ENCODE measurements around the gene RRP15.
A peak's percentile ranks its signal among the peaks of the same experiment; 100 is the strongest.

RRP15 gene

GRCh38 chr1:218344814-218345672 is 60.0 kb downstream of the RRP15 start, which contains the start of gene TGFB2:
Gene TGFB2 (plus strand): TSS chr1:218345336. CDS start chr1:218346702, 1,366 bp downstream.
- peak; percentile 64 to 65 for DNase-seq

DNA sequence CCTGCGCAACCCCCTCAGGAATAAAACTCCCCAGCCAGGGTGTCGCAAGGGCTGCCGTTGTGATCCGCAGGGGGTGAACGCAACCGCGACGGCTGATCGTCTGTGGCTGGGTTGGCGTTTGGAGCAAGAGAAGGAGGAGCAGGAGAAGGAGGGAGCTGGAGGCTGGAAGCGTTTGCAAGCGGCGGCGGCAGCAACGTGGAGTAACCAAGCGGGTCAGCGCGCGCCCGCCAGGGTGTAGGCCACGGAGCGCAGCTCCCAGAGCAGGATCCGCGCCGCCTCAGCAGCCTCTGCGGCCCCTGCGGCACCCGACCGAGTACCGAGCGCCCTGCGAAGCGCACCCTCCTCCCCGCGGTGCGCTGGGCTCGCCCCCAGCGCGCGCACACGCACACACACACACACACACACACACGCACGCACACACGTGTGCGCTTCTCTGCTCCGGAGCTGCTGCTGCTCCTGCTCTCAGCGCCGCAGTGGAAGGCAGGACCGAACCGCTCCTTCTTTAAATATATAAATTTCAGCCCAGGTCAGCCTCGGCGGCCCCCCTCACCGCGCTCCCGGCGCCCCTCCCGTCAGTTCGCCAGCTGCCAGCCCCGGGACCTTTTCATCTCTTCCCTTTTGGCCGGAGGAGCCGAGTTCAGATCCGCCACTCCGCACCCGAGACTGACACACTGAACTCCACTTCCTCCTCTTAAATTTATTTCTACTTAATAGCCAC is 60.7 kb downstream of the RRP15 start:
- peak; percentile 40 to 53 for DNase-seq

- no peak for DNase-seq
Observed at GRCh38 chr1:218346391-218347204, 61.5 kb downstream of the RRP15 start.

DNA sequence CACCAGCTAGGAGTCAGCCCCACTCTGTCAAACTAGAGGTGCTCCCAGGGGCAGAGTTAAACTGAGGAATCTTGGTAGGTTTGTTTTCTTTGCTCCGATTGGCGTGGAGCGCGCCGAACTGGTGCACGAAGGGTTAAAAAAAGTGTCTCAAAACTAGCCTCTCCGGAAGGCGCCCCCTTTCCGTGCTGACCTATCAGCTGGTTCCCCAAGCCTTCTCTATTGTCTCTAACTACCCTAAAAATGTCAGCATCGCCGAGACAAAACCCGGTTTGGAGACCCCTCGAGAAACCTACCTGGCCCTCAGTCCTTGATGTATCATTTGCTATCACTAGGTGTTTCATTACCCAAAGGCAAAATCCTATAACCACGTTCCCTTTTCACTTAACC is 62.2 kb downstream of the RRP15 start:
- no peak for DNase-seq

DNA sequence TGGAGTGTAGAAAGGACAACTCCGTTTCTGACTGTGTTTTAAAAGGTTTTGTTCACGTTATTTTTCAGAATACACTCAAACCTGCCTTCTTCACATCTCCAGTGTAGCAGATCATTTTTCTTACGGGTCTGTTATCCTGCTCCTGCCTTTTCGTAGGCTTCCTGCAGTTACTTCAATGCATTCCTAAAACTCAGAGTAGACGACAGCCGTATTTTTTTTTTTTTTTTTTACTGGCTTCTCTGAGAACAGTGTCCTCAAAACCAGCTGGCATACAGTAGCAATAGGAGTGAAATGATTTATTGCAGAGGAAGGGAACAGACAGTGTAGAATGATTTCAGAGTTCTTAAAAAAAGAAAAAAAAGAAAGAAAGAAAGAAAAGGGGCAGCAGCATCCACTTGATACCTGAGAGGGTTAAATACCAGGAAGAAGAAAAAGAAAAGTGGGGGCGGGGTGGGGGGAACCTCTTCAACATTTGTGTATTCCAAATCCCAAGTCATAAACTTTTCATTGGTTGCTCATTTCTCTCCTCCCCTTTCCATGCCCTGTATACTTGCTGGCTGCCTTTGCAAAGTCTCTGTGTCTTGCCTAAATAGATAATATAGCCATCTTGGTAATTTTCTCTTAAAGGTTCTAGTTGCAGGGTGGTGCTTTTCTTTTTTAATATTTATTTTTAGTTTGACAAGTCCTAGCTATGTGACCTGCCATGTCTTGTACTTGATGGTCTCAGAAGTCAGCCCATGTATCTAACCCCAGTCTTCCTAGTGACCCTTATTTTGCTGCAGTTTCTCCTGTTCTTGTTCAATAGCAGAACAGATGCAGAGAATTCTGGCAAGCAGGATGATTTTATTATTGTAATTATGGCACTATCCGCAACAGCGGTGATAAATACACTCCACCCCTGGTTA is 62.9 kb downstream of the RRP15 start:
- no peak for DNase-seq

- DNase-seq = no peak
Observed at GRCh38 chr1:218348628-218349071, 63.6 kb downstream of the RRP15 start.

GRCh38 chr1:218349348-218350034 is 64.4 kb downstream of the RRP15 start:
- no peak for DNase-seq

- DNase-seq = peak; percentile 7 to 14
Observed at GRCh38 chr1:218350035-218350525, 65.0 kb downstream of the RRP15 start.

DNA sequence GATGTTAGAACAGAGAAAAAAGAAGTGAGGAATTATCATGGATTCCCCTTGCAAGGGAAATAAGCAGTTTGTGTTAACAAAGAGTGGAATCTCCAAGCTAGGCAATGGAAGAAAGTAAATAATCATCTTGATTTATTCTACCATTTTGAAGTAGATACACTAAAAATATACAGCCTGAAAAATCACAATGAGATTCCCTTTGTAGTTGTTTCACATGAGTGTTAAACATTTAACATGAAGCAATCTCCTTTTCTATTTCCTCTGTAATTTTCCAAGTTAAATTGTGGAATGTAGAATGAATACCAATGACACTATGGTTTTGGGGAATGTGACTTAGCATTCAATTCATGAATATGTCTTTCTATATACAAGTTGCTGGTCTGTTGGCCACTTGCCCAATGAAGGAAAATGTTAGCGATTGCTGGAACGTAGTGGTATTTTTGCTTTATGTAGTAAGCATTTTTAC is 65.7 kb downstream of the RRP15 start:
- no peak for DNase-seq

DNA sequence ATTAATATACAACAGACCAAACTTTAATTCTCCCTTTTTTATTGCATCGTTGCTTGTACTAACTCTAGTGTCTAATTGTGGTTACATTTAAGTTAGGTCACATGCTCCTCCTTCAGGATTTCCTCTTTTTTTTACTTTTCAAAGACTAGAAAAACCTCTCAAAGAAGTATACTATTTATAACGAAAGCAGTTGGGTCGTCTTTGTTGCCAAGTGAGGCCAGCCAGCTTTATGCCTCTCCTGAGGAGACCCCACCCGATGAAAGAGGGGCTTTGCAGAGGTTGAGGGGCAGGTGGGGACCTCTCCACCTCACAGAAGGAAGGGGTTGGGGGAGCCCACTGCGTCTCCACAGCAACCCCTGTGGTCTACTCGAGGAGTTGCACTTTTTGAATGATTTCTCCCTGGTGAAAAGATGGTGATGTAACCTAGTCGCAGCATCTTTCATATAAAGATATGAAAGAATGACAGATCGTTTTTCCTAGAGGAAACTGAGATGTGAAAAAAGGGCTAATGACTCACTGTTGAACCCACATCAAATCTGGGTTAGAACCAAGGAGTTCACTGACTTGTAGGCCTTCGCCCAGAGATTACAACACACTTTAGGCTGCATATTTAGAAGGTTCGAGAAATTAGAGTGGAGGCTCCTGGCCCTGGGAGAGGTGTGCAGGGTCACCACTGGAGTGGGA is 66.4 kb downstream of the RRP15 start:
- DNase-seq = peak; percentile 68 to 75

- no peak for DNase-seq
Observed at GRCh38 chr1:218352075-218352438, 67.0 kb downstream of the RRP15 start.

- no peak for DNase-seq
Observed at GRCh38 chr1:218353656-218354055, 68.6 kb downstream of the RRP15 start.

DNA sequence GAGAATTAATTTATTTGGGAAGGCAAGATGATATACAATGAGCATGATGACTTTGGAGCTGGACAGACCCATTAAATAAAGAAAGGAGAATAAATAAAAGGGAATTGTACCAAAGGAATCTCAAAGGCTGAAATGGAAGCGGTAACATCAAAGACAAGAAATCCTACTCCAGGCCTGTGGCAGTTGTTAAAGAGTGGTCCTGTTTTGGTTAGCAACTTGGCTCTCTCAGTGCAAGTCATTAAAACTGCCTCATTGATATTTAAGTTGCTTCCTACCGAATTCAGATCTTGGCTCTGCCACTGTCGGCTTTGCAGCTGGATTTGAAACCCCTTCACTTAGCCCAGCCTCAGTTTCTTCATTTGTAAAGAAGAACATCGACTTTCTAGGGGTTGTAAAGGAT is 70.2 kb downstream of the RRP15 start:
- DNase-seq = no peak

- DNase-seq = peak; percentile 36 to 41
Observed at GRCh38 chr1:218357211-218357892, 72.3 kb downstream of the RRP15 start.

GRCh38 chr1:218357893-218358232 is 72.8 kb downstream of the RRP15 start:
- DNase-seq = no peak

DNA sequence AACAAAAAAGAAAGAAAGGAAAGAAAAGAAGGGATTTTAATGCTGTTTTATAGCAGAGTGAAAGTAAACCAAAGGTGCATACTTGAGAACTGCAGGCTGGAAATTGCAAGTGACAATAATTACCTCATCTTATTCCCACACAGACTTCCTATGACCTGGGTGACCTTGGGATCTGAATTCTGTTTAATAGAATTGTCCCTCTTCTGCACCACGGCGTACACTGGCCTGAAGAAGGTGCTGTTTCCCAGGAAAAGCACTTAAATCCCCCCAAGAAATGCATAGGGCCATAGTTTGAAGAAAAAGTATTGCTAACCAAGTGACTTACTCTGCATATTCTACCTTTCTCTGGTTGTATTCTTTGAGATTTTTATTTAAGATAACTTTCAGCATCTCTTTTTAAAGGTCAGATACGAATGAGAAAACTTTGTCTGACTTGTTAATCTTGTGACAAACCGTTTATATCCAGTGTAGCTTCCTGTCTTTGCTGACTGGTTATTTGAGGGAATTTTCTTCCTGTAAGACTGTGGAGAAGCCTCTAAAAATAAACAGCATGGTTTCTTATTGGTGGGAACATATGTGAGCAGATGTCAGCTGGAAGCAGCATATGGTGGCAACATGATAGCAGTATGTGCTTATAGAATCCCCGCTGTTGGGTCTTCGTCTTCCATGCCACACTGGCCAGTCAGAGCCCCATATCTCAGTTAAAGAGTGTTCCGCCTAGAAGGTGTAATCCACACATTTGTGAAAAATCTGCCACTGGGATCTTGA is 76.4 kb downstream of the RRP15 start:
- DNase-seq = no peak

GRCh38 chr1:218362418-218363076 is 77.5 kb downstream of the RRP15 start:
- DNase-seq = no peak

DNA sequence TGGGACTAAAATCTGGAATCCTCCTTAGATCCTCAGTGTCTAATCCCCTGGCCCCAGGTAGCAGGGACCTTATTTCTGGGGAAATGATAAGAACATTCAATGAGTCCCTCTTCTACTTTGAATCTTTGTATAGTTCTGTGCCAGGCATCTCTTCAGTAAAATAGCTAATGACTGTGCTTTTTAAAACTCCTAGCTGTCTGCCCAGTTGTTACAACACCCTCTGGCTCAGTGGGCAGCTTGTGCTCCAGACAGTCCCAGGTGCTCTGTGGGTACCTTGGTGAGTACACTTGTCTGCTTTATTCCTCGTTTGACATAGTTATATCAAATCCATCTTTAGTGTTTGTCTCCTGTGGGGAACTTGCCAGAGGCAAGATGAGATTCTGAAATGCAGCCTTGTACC is 78.0 kb downstream of the RRP15 start:
- no peak for DNase-seq

All from AML-193 (cell line).